HG03159 (cell line): ENCODE measurements around the gene ZFAND3.
"Not testable (repeated sequence)": the region's sequence is repeated elsewhere in the genome, so short reads cannot be mapped to it uniquely, and the experiment has no call there.

ENCODE experiments used
- ATAC-seq: cut with Tn5 transposase; IDR thresholded peaks from one replicate; pipeline ENCODE4 v1.9.1; 2021; ENCODE audit warnings: mild to moderate bottlenecking, moderate library complexity; ENCODE audit not compliant: unreplicated experiment

Gene ZFAND3

GRCh38 chr6:38033442-38033982 is 214.0 kb downstream of the ZFAND3 start:
- ATAC-seq = no peak

- no peak for ATAC-seq
These were observed 214.9 kb downstream of the ZFAND3 start for GRCh38 chr6:38034274-38034914.

DNA sequence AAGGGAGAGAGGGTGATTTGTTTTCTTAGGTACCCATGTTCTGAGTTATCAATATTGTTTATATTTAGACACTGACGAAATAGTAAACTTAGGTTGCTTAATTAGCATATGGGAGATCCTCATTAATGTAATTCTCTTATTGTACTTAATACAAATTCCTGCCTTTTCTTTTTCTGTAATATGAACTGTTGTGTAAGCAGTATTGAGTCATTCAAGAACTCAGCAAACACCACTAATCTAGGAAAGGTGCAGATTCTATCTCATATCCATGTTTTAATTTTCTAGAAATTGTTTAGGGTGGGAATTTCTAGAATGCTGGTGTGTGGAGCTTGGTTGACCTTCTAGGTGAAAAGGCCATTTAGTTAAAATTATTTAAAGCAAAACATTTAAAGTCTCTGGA is 216.0 kb downstream of the ZFAND3 start:
- ATAC-seq = no peak

GRCh38 chr6:38039502-38039901 is 220.0 kb downstream of the ZFAND3 start:
- ATAC-seq = no peak

DNA sequence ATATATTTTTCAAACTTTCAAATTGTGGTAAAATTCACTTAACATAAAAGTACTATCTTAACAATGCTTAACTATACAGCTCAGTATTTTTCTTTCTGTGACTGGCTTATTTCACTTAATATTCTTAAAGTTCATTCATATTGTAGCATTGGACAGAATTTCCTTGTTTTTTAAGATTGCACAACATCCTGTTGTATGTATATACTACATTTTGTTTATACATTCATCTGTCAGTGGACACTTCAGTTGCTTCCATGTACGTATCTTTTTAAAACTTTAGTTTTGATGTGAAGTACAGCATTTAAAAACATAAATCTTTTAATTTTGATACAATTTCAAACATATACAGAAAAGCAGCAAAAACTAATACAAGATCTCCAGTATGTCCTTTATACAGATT is 220.7 kb downstream of the ZFAND3 start:
- no peak for ATAC-seq

DNA sequence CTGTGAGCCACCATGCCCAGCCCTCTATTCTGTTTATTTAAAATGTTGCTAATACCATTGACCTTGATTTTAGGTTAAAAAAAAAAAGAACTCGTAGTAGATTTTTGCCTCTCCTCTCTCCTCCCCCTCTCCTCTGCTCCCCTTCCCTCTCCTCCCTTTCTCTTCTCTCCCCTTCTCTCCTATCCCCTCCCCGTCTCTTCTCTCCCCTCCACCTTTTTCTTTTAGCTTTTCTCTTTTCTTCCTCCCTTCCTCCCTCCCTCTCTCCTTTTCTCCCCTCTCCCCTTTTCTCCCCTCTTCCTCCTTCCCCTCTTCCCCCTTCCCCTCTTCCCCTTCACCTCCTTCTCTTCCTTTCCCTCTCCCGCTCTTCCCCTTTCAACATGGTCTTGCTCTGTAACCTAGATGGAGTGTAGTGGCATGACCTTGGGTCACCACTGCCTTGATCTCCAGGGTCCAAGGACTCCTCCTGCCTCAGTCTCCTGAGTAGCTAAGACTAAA is 223.8 kb downstream of the ZFAND3 start:
- ATAC-seq = no peak

DNA sequence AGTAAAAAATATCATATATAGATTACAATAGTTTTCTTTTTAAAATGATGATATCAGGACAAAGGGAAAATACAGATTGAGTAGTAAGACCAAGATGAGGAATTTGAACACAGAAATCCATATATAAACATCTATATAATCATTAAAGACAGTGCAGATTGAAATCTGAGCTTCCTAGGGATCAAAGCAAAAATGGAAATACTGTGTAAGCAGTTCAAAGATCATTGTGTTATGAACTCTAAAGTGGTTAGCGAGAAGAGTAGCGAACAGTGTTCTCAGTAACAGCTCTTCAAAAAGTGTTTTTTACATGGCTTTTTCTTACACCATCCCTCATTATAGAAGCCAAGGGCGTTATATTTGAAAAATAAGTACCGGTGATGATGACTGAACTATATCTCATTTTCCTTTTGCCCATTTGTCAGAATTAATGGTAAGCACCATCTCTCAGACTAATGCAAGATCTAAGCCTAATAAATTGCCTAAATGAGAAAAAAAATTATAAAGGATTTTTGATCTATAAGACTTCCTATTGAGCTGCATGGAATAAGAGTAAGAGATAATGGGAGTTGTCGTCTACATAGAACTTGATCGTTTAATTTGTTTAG is 226.3 kb downstream of the ZFAND3 start:
- no peak for ATAC-seq

DNA sequence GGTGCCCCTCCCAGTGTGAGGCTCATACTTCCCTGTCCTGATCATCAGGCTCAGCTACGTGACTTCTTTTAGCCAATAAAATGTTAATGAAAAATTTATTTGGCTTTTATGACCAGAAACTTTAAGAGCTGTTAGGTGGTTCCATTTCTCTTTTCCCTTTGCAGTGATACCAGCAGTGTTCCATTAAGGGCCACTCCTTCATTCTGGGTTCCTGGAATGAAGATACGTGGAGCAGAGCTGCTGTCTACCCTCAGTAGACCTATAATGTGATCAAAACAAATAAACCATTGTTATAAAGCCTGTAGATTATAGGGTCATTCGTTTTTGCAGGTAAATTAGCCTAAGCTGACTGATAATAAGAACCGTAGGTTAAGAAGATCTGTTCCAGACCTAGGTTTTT is 228.0 kb downstream of the ZFAND3 start:
- ATAC-seq = no peak

GRCh38 chr6:38049861-38050397 is 230.4 kb downstream of the ZFAND3 start:
- not testable (repeated sequence) for ATAC-seq

GRCh38 chr6:38051819-38052434 is 232.4 kb downstream of the ZFAND3 start:
- no peak for ATAC-seq

- no peak for ATAC-seq
These were observed 235.1 kb downstream of the ZFAND3 start for GRCh38 chr6:38054527-38055202.

- no peak for ATAC-seq
These were observed 235.7 kb downstream of the ZFAND3 start for GRCh38 chr6:38055203-38055589.

- no peak for ATAC-seq
These were observed 236.8 kb downstream of the ZFAND3 start for GRCh38 chr6:38056361-38056760.

DNA sequence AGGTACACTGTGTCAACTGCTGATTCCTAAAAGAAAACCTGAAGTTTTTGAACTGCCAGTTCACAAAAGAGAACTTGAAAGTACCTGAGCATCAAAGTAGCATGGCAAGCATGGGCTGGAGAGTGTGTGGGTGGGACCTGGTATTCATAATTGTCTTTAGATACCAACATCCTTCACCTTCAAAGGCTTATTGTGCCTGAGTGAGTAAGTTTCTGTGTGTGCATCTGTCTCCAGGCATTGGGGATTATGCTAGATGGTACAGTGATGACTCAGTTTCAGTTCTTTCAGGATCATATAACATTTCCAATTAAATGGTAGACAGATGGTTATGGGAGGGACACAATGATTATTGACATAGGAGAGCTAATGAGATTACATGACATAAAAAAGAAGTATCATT is 238.5 kb downstream of the ZFAND3 start:
- ATAC-seq = no peak

- ATAC-seq = no peak
These were observed 242.5 kb downstream of the ZFAND3 start for GRCh38 chr6:38062066-38062465.

GRCh38 chr6:38063973-38064372 is 244.4 kb downstream of the ZFAND3 start:
- no peak for ATAC-seq

DNA sequence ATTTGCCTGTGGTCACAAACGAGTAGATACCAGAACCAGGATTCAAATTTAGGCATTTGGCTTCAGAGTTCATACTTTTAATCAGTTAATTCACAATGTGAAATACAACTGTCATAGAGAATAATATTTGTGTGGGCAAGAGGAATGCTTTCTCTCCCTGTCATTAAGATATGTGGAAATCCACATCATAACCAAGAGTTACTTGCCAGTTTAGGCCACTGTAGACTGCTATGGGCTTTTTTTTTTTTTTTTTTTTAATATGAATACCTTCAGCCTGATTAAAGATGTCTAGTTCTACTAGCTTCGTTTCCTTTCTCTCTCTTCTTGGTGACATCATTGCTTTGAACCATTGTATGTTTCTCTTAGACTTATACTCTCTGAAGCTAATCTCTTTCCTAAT is 244.9 kb downstream of the ZFAND3 start:
- ATAC-seq = no peak

DNA sequence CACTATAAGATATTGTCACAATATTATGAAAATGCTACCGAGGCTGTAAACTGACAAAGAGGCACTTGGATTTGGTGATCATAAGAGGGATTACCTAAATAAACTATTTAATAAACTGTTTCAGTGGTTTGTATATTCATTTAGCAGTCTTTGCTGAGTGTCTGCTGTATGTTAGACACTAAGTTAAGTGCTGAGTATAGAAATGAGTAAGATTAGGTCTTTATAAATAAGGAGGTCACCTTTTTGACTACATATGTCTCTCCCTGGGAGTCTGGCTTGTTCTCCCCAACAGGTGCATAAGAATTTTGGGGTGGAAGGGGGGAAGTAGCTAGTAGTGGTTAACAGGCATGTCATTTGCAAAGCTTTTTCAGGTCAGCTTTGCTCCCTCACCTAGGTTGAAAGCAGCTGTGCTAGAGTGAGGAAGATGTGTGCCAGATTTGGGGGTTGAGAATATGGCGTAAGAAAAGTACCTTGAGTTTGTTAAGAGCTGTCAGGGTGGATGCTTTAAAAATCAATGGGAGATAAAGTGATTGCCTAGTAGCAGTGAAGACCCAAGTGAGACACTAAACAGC is 246.3 kb downstream of the ZFAND3 start:
- ATAC-seq = no peak

GRCh38 chr6:38067263-38067980 is 247.9 kb downstream of the ZFAND3 start:
- no peak for ATAC-seq
